Lower lobe of right lung (tissue), 2 donors: ENCODE measurements around the gene LRP8. TPM values are rescaled to one million over a fixed set of nuclear protein-coding genes. Genes with fewer than 3 reads are reported as not detected.

Experiments used
- ATAC-seq, 2 donors: fragments of 200-7000 bp; cut with Tn5 transposase; one replicate each; pipeline ENCODE4 v1.9.1; 2020 to 2022; ENCODE audit warnings: mild to moderate bottlenecking in 2 of 2, moderate library complexity in 2 of 2
- DNase-seq: peaks from one replicate; pipeline ENCODE4 v3.0.0-alpha.2; 2020
- H3K27ac ChIP-seq: fragments of 200-600 bp; one replicate; pipeline ENCODE4 v1.8.0; 2022
- H3K27me3 ChIP-seq: fragments of 200-600 bp; one replicate; pipeline ENCODE4 v1.8.0; 2022; ENCODE audit warnings: low read depth
- H3K36me3 ChIP-seq: fragments of 200-600 bp; one replicate; pipeline ENCODE4 v1.8.0; 2022; ENCODE audit warnings: mild to moderate bottlenecking
- H3K4me1 ChIP-seq: fragments of 200-600 bp; one replicate; pipeline ENCODE4 v1.8.0; 2022
- H3K4me3 ChIP-seq: fragments of 200-600 bp; one replicate; pipeline ENCODE4 v1.8.0; 2022; ENCODE audit warnings: mild to moderate bottlenecking
- H3K9me3 ChIP-seq: fragments of 200-600 bp; one replicate; pipeline ENCODE4 v1.8.0; 2022
- CTCF ChIP-seq: fragments of 200-600 bp; IDR thresholded peaks from one replicate; pipeline ENCODE4 v1.8.0; 2022; ENCODE audit warnings: antibody characterized with exemption, mild to moderate bottlenecking
- intact Hi-C: fragments of 100-400 bp; cut with DNase I; formaldehyde crosslinking; loops from one replicate; pipeline ENCODE4 v1.11.0; 2022
- total RNA-seq: library from RNA; stranded (reverse); fragmentation: NEBNext Ultra II Directional; extraction: Animal tissue kit (Norgen Biotek cat#: 25700); gene quantifications from one replicate; pipeline ENCODE4 v1.2.1, GENCODE V29; 2021
- donor health status: DM: no; HTN: yes; CAD: no; lungs with severe emphysema.

The LRP8 gene
- total RNA-seq, 1 donor from 2014 or later: 9.2 TPM

GRCh38 chr1:53369761-53370160, 41.9 kb upstream of the LRP8 start:
- ATAC-seq (no peak), DNase-seq (no peak)
- TF ChIP-seq CTCF: no peak
- intact Hi-C loops: no loop called here
- Histone ChIP-seq H3K9me3 (no peaks in the 10 kb centered on the region), H3K36me3 (no peaks in the 10 kb centered on the region), H3K27ac (no peak overlapping the region), H3K27me3 (no peaks in the 10 kb centered on the region), H3K4me1 (peaks cover 6% of the 10 kb centered on the region), H3K4me3 (no peak overlapping the region)

- intact Hi-C loops: no loop called here
- ATAC-seq (no peak), DNase-seq (no peak)
- no peaks in the 10 kb centered on the region for H3K36me3 ChIP-seq
- no peaks in the 10 kb centered on the region for H3K27me3 ChIP-seq
- TF ChIP-seq CTCF: no peak
- H3K4me3 ChIP-seq: no peak overlapping the region
- no peak overlapping the region for H3K27ac ChIP-seq
- H3K4me1 ChIP-seq: peaks cover 6% of the 10 kb centered on the region
- no peaks in the 10 kb centered on the region for H3K9me3 ChIP-seq
Measured at GRCh38 chr1:53369034-53369750, 41.3 kb upstream of the LRP8 start.

- ATAC-seq (no peak), DNase-seq (no peak)
- Histone ChIP-seq H3K27me3 (no peaks in the 10 kb centered on the region), H3K27ac (no peak overlapping the region), H3K4me3 (no peak overlapping the region), H3K4me1 (peaks cover 6% of the 10 kb centered on the region), H3K36me3 (no peaks in the 10 kb centered on the region), H3K9me3 (no peaks in the 10 kb centered on the region)
- intact Hi-C loops: no loop called here
- TF ChIP-seq CTCF: no peak
Measured at GRCh38 chr1:53368314-53369033, 40.6 kb upstream of the LRP8 start.

- Histone ChIP-seq H3K4me3 (no peak overlapping the region), H3K27me3 (no peaks in the 10 kb centered on the region), H3K27ac (no peak overlapping the region), H3K4me1 (peaks cover 6% of the 10 kb centered on the region), H3K9me3 (no peaks in the 10 kb centered on the region), H3K36me3 (no peaks in the 10 kb centered on the region)
- intact Hi-C loops: no loop called here
- ATAC-seq (peak in 1 of 2 donors; percentile 25), DNase-seq (no peak)
- TF ChIP-seq CTCF: no peak
Measured at GRCh38 chr1:53367503-53368313, 39.8 kb upstream of the LRP8 start.

- ATAC-seq: no peak
- Histone ChIP-seq H3K27me3 (no peaks in the 10 kb centered on the region), H3K9me3 (no peaks in the 10 kb centered on the region), H3K36me3 (no peaks in the 10 kb centered on the region), H3K27ac (no peak overlapping the region), H3K4me3 (no peak overlapping the region), H3K4me1 (peaks cover 6% of the 10 kb centered on the region)
- intact Hi-C loops: no loop called here
- DNase-seq: no peak
- no peak for TF ChIP-seq CTCF
Measured at GRCh38 chr1:53366901-53367502, 39.1 kb upstream of the LRP8 start.
